K562 (cell line): ENCODE data around the gene AIRE. TPM values are rescaled to one million over a fixed set of nuclear protein-coding genes. Genes with fewer than 3 reads are reported as not detected.

Experiments
- ATAC-seq: fragments of 200-7000 bp; cut with Tn5 transposase; 3 replicates; pipeline ENCODE4 v1.9.1; 2020; ENCODE audit warnings: moderate library complexity
- BruUV-seq: library from RNA; stranded (reverse); fragments of 400-500 nt; replicated peaks from 2 replicates; lab custom pipeline; 2021; lab: Mats Ljungman, UMichigan
- CTCF ChIA-PET: fragments of 300-600 bp; formaldehyde crosslinking; extraction: SDS; loops from one replicate; lab custom pipeline; 2021; ENCODE audit warnings: low intra/inter-chr PET ratio; lab: Yijun Ruan, JAX
- POLR2A ChIA-PET: fragments of 300-600, 350-650 bp; sonication (Branson Sonifier 250); formaldehyde crosslinking; extraction: SDS; loops from one replicate; lab custom pipeline; 2021; ENCODE audit warnings: antibody characterized with exemption, inconsistent platforms; lab: Yijun Ruan, JAX
- DNase-seq, 4 experiments: peaks; one replicate each; pipeline versions ENCODE4 v3.0.0 to v3.0.0-alpha.2; 2011 to 2018; ENCODE audit warnings: low spot score in 3 of 4, mixed read lengths in 3 of 4; ENCODE audit errors: extremely low read depth in 1 of 4
- FAIRE-seq: peaks from 2 replicates; lab custom pipeline; 2011; peaks lifted over from hg19 to GRCh38; lab: Jason Lieb, UNC
- H2AFZ ChIP-seq: 2 replicates; pipeline ENCODE4 v1.6.0; 2011; ENCODE audit warnings: low read depth, low read length, control low read depth, inconsistent platforms
- H3K27ac ChIP-seq: fragments of 200-600 bp; 3 replicates; pipeline ENCODE4 v1.8.0; 2011; ENCODE audit warnings: low read depth, mild to moderate bottlenecking, control low read depth, inconsistent platforms, low read length, moderate library complexity, mixed read lengths; ENCODE audit errors: extremely low read depth
- H3K27me3 ChIP-seq, 2 experiments: fragments of 300-600 bp in 1 of 2; 2 replicates in 1 of 2; 3 replicates in 1 of 2; pipeline versions ENCODE4 v1.6.0 to v1.8.0; 2011; ENCODE audit warnings: inconsistent platforms in 2 of 2, low read length in 2 of 2, mild to moderate bottlenecking in 1 of 2, mixed read lengths in 1 of 2, moderate library complexity in 1 of 2; ENCODE audit not compliant: control insufficient read depth in 2 of 2, insufficient read depth in 2 of 2
- H3K36me3 ChIP-seq: fragments of 300-600 bp; 3 replicates; pipeline ENCODE4 v1.8.0; 2011; ENCODE audit warnings: mild to moderate bottlenecking, low read length, inconsistent platforms; ENCODE audit not compliant: control insufficient read depth, insufficient read depth
- H3K4me1 ChIP-seq, 2 experiments: fragments of 200-600 bp in 1 of 2; replicated peaks in 1 of 2; 2 replicates in 1 of 2; 3 replicates in 1 of 2; pipeline versions ENCODE4 v1.5.1 to v1.8.0; 2011; ENCODE audit warnings: inconsistent platforms in 2 of 2, low read length in 2 of 2, mild to moderate bottlenecking in 1 of 2, mixed read lengths in 1 of 2, moderate library complexity in 1 of 2; ENCODE audit not compliant: control insufficient read depth in 2 of 2, insufficient read depth in 2 of 2
- H3K4me2 ChIP-seq: 2 replicates; pipeline ENCODE4 v1.6.1; 2011; ENCODE audit warnings: low read length, control low read depth, inconsistent platforms, mixed read lengths; ENCODE audit not compliant: insufficient read depth
- H3K4me3 ChIP-seq: fragments of 200-600 bp; sonication (generic), shearing (Covaris generic); 2 replicates; pipeline ENCODE4 v1.5.1; 2016; ENCODE audit warnings: control low read depth, inconsistent platforms
- H3K79me2 ChIP-seq: fragments of 200-600 bp; 3 replicates; pipeline ENCODE4 v1.8.0; 2011; ENCODE audit warnings: low read length, inconsistent platforms; ENCODE audit not compliant: control insufficient read depth, insufficient read depth
- H3K9ac ChIP-seq, 2 experiments: 2 replicates each; pipeline versions ENCODE4 v1.6.0 to v1.6.1; 2011; ENCODE audit warnings: low read depth in 2 of 2, low read length in 2 of 2, control low read depth in 1 of 2, inconsistent platforms in 1 of 2, mild to moderate bottlenecking in 1 of 2, mixed read lengths in 1 of 2; ENCODE audit not compliant: insufficient read depth in 1 of 2
- H3K9me1 ChIP-seq: one replicate; pipeline ENCODE4 v1.6.0; 2011; ENCODE audit warnings: inconsistent platforms, mild to moderate bottlenecking, low read length, moderate library complexity; ENCODE audit not compliant: control insufficient read depth, insufficient read depth
- H3K9me3 ChIP-seq: replicated peaks from 2 replicates; pipeline ENCODE4 v1.5.1; 2011; ENCODE audit warnings: low read depth, low read length, inconsistent platforms; ENCODE audit not compliant: control insufficient read depth, insufficient read depth
- H4K20me1 ChIP-seq: replicated peaks from 2 replicates; pipeline ENCODE4 v1.6.1; 2011; ENCODE audit warnings: low read length, inconsistent platforms, mixed read lengths; ENCODE audit not compliant: control insufficient read depth, insufficient read depth
- CBFA2T2 ChIP-seq: fragments of 450-650 bp; conservative IDR thresholded peaks from 2 replicates; pipeline ENCODE4 v1.6.1; 2017; ENCODE audit warnings: mild to moderate bottlenecking
- HLTF ChIP-seq: fragments of 450-650 bp; IDR thresholded peaks from 2 replicates; pipeline ENCODE4 v1.6.1; 2016
- HMGN3 ChIP-seq: IDR thresholded peaks from 2 replicates; pipeline ENCODE4 v1.6.1; 2011; ENCODE audit warnings: borderline replicate concordance, low read depth, mild to moderate bottlenecking, mixed read lengths, low read length; ENCODE audit not compliant: insufficient read length; ENCODE audit errors: extremely low read depth
- MAFG ChIP-seq: fragments of 450-650 bp; conservative IDR thresholded peaks from 2 replicates; pipeline ENCODE4 v1.6.1; 2016; ENCODE audit warnings: missing genetic modification characterization, missing compliant biosample characterization
- RNF2 ChIP-seq: sonication (generic); IDR thresholded peaks from 2 replicates; pipeline ENCODE4 v1.6.1; 2016
- YY1 ChIP-seq, 3 experiments: IDR thresholded peaks; 2 replicates each; pipeline ENCODE4 v1.6.1; 2011; ENCODE audit warnings: low read length in 2 of 3, mild to moderate bottlenecking in 2 of 3, moderate library complexity in 2 of 3, borderline replicate concordance in 1 of 3, control low read depth in 1 of 3, low read depth in 1 of 3; ENCODE audit not compliant: insufficient read depth in 3 of 3, insufficient replicate concordance in 2 of 3, control insufficient read depth in 1 of 3, insufficient read length in 1 of 3; ENCODE audit errors: extremely low read depth in 1 of 3
- ZKSCAN8 ChIP-seq: fragments of 200-800 bp; sonication (Bioruptor generic); IDR thresholded peaks from 2 replicates; pipeline ENCODE4 v1.6.1; 2016; ENCODE audit warnings: missing genetic modification characterization, missing compliant biosample characterization
- ZNF766 ChIP-seq: fragments of 200-800 bp; sonication (Bioruptor generic); conservative IDR thresholded peaks from 2 replicates; pipeline ENCODE4 v1.6.1; 2016; ENCODE audit warnings: missing genetic modification characterization, missing compliant biosample characterization
- WGBS: fragments of 100-300 bp; shearing (Covaris generic); methylation state at CpG from one replicate; pipeline ENCODE4 v1.1.6; 2016; ENCODE audit warnings: low coverage, mixed read lengths; ENCODE audit not compliant: insufficient coverage; ENCODE audit errors: missing lambda C conversion rate; 5-methylcytosine and 5-hydroxymethylcytosine counted together
- in situ Hi-C: fragments of 300-500 bp; cut with MboI; formaldehyde crosslinking; loops from 4 replicates; pipeline ENCODE4 v1.15.0; 2018; ENCODE audit warnings: inconsistent platforms, mixed read lengths
- intact Hi-C: fragments of 100-400 bp; cut with micrococcal nuclease; formaldehyde crosslinking; loops from 2 replicates; pipeline ENCODE4 v1.14.2; 2022
- polyA plus RNA-seq, 8 experiments: library from polyadenylated mRNA; depleted of rRNA in 4 of 8; stranded (reverse) in 5 of 8; unstranded in 3 of 8; fragments of >200 nt; fragmentation: Nextera tagmentation in 2 of 8; fragmentation: Illumina TruSeq in 1 of 8; extraction: Ambion mirVana in 2 of 8; extraction: Trizol in 1 of 8; gene quantifications; 2 replicates each; pipeline versions ENCODE4 v1.2.1 to v1.2.3, GENCODE V29; 2011 to 2014; ENCODE audit warnings: inconsistent platforms in 1 of 8, missing spikeins in 1 of 8
- total RNA-seq, 7 experiments: library from RNA; depleted of rRNA in 6 of 7; stranded (reverse); fragments of >200 nt in 6 of 7; fragmentation: Illumina TruSeq in 2 of 7; extraction: Trizol in 2 of 7; gene quantifications; 2 replicates each; pipeline versions ENCODE4 v1.2.1 to v1.2.3, GENCODE V29; 2011 to 2021; ENCODE audit warnings: low replicate concordance in 1 of 7

Gene AIRE
- total and polyA plus RNA-seq, 9 of the 15 experiments (the other 6 are each of a cell fraction or from before 2014, with no cell fraction given): 0.01 TPM; not detected in 8

DNA sequence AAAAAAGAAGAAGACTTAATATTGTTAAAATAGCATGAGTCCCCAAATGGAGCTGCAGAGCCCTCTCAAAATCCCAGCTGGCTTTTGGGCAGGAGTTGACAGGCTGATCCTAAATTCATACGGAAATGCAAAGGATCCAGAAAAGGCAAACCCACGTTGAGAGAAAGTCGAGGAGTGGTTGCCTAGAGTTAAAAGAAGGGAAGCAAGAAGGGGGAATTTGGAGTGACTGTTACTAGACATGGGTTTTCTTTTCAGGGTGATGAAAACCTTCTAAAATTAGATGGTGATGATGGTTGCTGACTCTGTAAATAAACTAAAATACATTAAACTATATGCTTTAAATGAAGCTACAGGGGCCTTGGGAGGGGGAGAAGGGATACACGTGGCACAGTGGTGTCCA lies 25.6 kb upstream of the AIRE start:
- DNase-seq (no peak), FAIRE-seq (peak; percentile 32), ATAC-seq (no peak)
- Histone ChIP-seq H3K27ac (no peak overlapping the region), H3K4me2 (no peak overlapping the region), H3K4me3 (no peak overlapping the region), H3K4me1 (peaks cover 0 to 26% of the 10 kb centered on the region in 2 experiments; a peak in 2 of 5 replicates), H3K9ac (no peak overlapping the region), H4K20me1 (peaks cover 6% of the 10 kb centered on the region; the same call in 1 of the 2 replicates), H2AFZ (no peak overlapping the region), H3K9me1 (no peaks in the 10 kb centered on the region), H3K36me3 (no peaks in the 10 kb centered on the region), H3K27me3 (peaks cover 25 to 53% of the 10 kb centered on the region in 2 experiments), H3K79me2 (no peaks in the 10 kb centered on the region), H3K9me3 (no peaks in the 10 kb centered on the region)
- no TSS peak for BruUV-seq
- 0% methylated on average over 4 of the region's 4 CpGs for WGBS
- intact Hi-C loops: no loop called here
- in situ Hi-C loops: no loop called here
- TF ChIP-seq HLTF: no peak
- TF ChIP-seq ZKSCAN8 (CRISPR knock-in tag): no peak
- TF ChIP-seq RNF2: no peak
- no peak for TF ChIP-seq CBFA2T2
- no peak for TF ChIP-seq YY1 (IDR thresholded peaks at IDR 0.05; ENCODE audit: borderline replicate concordance in 1 of 3, control insufficient read depth in 1 of 3, extremely low read depth in 1 of 3, insufficient read depth in 3 of 3, insufficient read length in 1 of 3, insufficient replicate concordance in 2 of 3, low read depth in 1 of 3, low read length in 2 of 3)
- no peak for TF ChIP-seq HMGN3
- TF ChIP-seq ZNF766 (CRISPR knock-in tag): no peak
- no peak for TF ChIP-seq MAFG (tag)
- CTCF ChIA-PET: no interaction called here
- POLR2A ChIA-PET: interaction anchor here (0.6 kb wide), 1 partner anchor 24 kb away, joined by 3 read pairs; no protein-coding TSS in a partner anchor
